Measurements from ENCODE around the gene LYRM7.
"Not testable (repeated sequence)": the region's sequence is repeated elsewhere in the genome, so short reads cannot be mapped to it uniquely, and the experiment has no call there.

The LYRM7 gene

DNA sequence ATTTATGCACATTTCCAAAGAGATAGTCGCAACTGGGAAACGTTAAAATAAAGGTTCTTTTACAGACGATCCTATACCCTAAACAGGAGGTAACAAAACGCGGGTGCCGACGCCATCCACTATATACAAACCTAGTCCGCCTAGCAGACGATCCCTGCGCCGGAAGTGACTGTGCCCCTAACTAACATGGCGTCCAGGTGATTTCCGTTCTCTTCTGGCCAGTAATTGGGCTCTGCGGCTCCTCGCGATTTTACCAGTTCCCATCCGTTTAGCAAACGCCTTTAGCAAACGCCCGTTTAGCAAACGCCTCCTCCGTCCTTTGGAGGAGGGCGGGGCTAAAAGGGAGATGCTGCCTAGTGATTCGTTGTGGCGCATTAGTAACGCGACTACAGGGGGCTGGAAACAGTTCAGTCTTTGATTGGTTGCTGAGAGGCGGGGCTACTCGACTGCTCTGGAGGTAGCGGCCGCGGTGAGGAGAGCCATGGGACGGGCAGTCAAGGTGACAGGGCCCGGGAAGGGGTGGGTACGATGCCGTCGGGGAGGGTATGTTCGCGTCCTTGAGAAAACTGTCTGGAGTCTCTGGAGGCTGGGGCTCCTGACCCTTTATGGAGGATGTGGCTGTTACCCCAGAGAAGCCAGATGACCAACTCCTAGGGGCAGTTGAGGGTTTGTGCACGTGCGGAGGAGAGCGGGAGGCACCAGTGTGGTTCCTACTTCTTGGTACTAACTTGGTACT lies at the start of gene LYRM7:
LYRM7 (plus strand) TSS at position 405 of the 736 bp plus-strand sequence; CDS start at position 482, 77 bp downstream.
- DNase-seq (ENCODE audit: low read depth): peak; percentile 83

DNA sequence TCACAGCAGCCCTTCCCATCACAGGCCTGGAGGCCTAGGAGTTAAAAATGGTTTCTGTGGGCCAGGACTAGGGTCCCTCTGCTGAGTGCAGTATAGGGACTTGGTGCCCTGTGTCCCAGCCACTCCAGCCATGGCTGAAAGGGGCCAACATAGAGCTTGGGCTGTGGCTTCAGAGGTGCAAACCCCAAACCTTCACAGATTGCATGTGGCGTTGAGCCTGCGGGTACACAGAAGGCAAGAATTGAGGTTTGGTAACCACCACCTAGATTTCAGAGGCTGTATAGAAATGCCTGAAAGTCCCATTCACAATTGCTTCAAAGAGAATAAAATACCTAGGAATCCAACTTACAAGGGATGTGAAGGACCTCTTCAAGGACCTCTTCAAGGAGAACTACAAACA lies 43.5 kb upstream of the LYRM7 start:
- DNase-seq (ENCODE audit: low read depth): not testable (repeated sequence)

DNA sequence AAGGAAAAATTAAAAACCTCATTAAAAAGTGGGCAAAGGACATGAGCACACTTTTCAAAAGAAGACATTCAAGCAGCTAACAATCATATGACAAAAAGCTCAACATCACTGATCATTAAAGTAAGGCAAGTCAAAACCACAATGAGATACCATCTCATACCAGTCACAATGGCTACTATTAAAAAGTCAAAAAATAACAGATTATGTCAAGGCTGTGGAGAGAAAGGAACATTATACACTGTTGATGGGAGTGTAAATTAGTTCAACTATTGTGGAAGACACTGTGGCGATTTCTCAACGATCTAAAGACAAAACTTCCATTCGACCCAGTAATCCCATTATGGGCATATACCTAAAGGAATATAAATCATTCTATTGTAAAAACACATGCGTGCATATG lies 41.4 kb upstream of the LYRM7 start:
- no peak for DNase-seq (ENCODE audit: low read depth)

GRCh38 chr5:131133091-131133490 lies 37.7 kb upstream of the LYRM7 start:
- not testable (repeated sequence) for DNase-seq (ENCODE audit: low read depth)

DNA sequence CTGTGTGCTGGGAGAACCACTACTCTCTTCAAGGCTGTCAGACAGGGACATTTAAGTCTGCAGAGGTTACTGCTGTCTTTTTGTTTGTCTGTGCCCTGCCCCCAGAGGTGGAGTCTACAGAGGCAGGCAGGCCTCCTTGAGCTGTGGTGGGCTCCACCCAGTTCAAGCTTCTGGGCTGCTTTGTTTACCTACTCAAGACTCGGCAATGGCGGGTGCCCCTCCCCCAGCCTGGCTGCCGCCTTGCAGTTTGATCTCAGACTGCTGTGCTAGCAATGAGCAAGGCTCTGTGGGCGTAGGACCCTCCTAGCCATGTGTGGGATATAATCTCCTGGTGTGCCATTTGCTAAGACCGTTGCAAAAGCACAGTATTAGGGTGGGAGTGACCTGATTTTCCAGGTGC lies 32.3 kb upstream of the LYRM7 start:
- DNase-seq (ENCODE audit: low read depth): not testable (repeated sequence)

GRCh38 chr5:131139321-131139720 lies 31.4 kb upstream of the LYRM7 start:
- no peak for DNase-seq (ENCODE audit: low read depth)

- DNase-seq (ENCODE audit: low read depth): no peak
Measured at GRCh38 chr5:131142970-131143617, 27.6 kb upstream of the LYRM7 start.

- DNase-seq (ENCODE audit: low read depth): no peak
Measured at GRCh38 chr5:131147258-131147657, 23.5 kb upstream of the LYRM7 start.

DNA sequence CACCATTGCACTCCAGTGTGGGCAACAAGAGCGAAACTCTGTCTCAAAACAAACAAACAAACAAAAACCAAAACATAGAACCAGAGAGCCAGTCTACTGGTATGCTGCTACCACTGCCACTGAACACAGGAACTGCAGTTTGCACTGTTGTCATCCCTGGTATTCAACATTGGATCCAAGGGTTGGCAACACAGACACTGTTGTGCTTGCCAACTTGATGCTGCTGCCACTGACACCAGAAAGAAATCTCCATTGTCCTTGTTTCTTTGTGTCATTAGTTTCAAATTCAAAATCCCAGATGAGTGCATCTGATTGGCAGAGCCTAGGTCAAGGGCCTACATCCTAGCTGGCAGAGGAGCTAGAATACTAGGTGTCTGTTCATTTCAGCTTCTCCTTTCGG lies 21.9 kb upstream of the LYRM7 start:
- no peak for DNase-seq (ENCODE audit: low read depth)

- no peak for DNase-seq (ENCODE audit: low read depth)
Measured at GRCh38 chr5:131150408-131150807, 20.3 kb upstream of the LYRM7 start.

DNA sequence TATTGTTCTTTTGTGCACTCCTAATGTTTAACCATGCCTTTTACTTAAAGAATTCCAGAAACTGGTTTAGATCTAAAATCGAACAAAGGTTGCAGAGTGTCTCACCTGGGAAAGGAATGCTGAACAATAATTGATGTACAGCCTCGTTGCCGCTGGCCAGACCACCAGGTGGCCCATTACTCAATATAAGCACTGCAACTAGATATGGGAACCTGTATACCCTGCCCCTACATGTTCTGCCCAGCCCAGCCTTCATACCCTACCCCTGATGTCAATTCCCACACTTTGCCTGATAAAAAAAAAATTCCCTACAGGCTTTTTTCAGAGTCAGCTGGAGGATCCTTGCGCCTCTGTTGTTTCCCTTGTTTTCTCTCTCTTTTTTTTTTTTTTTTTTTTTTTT lies 19.5 kb upstream of the LYRM7 start:
- DNase-seq (ENCODE audit: low read depth): no peak

GRCh38 chr5:131156385-131156784 lies 14.4 kb upstream of the LYRM7 start:
- no peak for DNase-seq (ENCODE audit: low read depth)

DNA sequence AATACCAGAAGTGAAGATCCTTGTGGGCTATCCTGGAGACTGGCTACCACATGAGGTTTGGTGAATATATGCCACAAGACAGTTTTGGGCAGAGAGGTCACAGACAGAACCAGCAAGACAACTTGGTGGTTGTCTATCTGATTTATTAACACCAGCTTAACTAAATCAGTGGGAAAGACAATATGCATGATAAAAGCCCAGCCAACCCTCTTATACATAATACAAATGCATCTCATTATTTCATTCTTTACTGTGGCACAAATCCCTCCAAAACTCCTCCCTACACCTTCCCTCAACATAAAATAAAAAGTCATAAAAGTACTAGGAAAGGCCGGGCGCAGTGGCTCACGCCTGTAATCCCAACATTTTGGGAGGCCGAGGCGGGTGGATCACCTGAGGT lies 13.8 kb upstream of the LYRM7 start:
- DNase-seq (ENCODE audit: low read depth): no peak

GRCh38 chr5:131160134-131160533 lies 10.6 kb upstream of the LYRM7 start:
- no peak for DNase-seq (ENCODE audit: low read depth)

GRCh38 chr5:131163276-131164119 lies 7.2 kb upstream of the LYRM7 start:
- no peak for DNase-seq (ENCODE audit: low read depth)

DNA sequence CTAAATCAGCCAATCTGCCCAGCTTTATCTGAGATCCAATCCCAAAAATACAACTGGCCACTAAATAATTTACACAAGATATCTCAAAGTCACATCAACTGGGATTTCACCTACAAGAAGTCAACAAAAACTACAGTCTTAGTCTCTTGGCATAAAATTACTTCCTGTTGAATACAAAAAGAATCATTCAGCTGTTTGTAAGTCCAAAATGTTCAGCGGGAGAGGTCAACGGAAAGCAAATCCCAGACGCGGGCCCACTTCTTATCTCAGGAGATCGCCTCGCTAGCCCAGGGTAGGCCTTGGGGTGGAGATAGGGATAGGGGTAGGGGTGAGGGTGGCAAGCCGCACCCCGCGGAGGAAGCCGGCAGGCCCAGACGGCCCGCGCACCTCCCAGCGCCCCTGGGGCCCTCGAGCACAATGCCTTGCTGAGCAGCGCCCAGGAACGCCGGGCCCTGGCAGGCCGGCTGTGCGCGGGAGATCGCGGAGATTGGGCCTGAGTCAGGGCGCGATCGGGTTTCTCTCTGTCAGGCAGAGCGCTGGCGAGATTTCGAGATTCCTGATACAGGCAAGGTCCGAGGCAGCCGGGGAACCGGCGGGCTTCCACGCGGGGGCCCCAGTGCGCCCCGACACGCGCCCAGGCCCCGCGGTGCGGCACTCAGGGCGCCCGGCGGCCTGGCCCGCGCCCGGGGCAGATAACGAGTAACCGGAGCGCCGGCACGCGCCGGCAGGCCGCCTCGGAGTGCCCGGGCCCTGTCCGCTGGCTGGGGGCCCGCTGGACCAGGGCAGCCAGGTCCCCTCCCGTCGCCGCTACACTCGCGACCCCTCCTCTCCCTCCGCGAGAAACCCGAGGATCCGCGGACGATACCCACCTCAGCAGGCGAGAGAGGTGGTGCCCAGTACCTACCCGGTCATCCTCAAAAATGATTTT lies 6.3 kb upstream of the LYRM7 start:
- peak; percentile 56 for DNase-seq (ENCODE audit: low read depth)

GRCh38 chr5:131165119-131165727 lies 5.5 kb upstream of the LYRM7 start, which contains the start of gene HINT1:
TSS of gene HINT1 (minus strand) at chr5:131165256. CDS start at chr5:131165205, 51 bp downstream.
- DNase-seq (ENCODE audit: low read depth): peak; percentile 95

- no peak for DNase-seq (ENCODE audit: low read depth)
Measured at GRCh38 chr5:131167615-131168014, 3.1 kb upstream of the LYRM7 start.

DNA sequence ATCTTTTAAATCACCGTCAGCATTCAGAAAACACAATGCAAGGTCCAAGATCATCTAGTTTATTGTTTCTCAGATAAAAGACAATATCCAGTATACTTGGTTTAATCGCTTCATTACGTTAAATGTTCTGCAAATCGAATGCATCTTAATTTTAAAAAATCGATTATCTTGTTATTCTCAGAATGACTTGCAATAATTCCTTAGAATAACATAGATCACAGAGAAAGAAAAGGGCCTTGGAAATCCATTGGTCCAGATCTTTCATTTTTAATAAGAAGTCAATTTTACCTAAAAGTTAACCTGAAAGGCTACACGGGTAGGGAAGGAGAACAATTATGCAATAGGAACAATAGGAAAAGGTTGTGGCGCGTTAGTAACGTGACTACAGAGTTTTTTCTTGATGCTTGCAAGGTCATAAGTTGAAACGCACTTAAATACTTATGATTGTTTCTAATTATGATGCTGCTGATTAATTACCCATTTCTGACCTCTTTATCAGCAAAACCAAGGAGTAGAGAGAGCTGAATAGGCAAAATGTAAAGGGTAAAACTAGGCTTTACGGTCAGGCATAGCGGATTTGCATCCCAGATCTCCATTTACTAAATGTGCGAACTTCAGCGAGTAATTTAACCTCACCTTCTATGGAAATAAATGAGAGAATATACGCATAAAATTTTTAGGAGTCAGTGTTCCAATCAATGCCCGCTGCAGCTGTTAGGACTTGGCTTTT lies 769 bp upstream of the LYRM7 start:
- DNase-seq (ENCODE audit: low read depth): no peak

DNA sequence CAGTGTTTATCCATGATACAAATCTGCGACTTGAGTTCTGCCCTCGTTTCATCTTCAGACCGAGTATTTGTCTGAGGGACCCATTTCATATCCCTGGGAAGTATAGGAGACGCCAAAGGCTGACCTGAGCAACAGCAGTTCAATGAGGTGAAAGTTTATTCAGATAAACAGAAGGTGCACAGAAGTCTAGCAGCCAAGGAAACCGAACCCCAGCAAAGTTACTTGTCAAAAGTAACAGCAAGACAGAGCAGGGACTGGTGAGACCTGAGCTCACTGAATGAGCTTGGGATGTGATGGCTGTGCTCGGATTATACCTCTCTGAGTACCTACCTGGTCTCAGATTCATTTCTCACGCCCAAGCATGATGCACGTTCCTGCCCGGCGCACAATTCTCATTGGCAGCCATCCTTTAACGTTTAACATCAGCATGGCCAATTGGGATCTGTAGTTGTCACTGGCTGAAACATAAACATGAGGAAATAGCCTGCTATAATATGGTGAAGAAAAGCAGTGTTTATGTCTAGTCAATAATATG lies 599 bp downstream of the LYRM7 start:
- DNase-seq (ENCODE audit: low read depth): no peak
